GM19328 (cell line): ENCODE results near the gene CATSPER1.

Experiments used
- ATAC-seq: cut with Tn5 transposase; IDR thresholded peaks from one replicate; pipeline ENCODE4 v1.9.1; 2021; ENCODE audit warnings: mild to moderate bottlenecking, moderate library complexity; ENCODE audit not compliant: unreplicated experiment

The CATSPER1 gene

GRCh38 chr11:66003291-66003690, 23.0 kb downstream of the CATSPER1 start:
- no peak for ATAC-seq

- ATAC-seq: peak; percentile 45
Measured at GRCh38 chr11:66002648-66003225, 23.5 kb downstream of the CATSPER1 start.

GRCh38 chr11:66001942-66002647, 24.2 kb downstream of the CATSPER1 start, which contains the start of the genes BANF1 and EIF1AD:
Gene BANF1 (plus strand): TSS chr11:66002503. CDS start chr11:66003251, 748 bp downstream.
Gene EIF1AD (minus strand): TSS chr11:66002157. CDS start chr11:66000389, 1,768 bp downstream.
- peak; percentile 64 for ATAC-seq

GRCh38 chr11:65997286-65997685, 29.0 kb downstream of the CATSPER1 start:
- no peak for ATAC-seq

- no peak for ATAC-seq
Measured at GRCh38 chr11:65992056-65992455, 34.2 kb downstream of the CATSPER1 start.

GRCh38 chr11:65988791-65989592, 37.3 kb downstream of the CATSPER1 start:
- ATAC-seq: peak; percentile 87

GRCh38 chr11:65987336-65987735, 38.9 kb downstream of the CATSPER1 start:
- no peak for ATAC-seq

GRCh38 chr11:65983589-65983987, 42.7 kb downstream of the CATSPER1 start:
- ATAC-seq: no peak

- no peak for ATAC-seq
Measured at GRCh38 chr11:65982824-65983588, 43.3 kb downstream of the CATSPER1 start.

GRCh38 chr11:65981972-65982823, 44.1 kb downstream of the CATSPER1 start:
- no peak for ATAC-seq

- ATAC-seq: no peak
Measured at GRCh38 chr11:65981101-65981740, 45.1 kb downstream of the CATSPER1 start.

GRCh38 chr11:65979261-65979759, 47.0 kb downstream of the CATSPER1 start:
- ATAC-seq: no peak

- no peak for ATAC-seq
Measured at GRCh38 chr11:65978391-65979238, 47.7 kb downstream of the CATSPER1 start.

- no peak for ATAC-seq
Measured at GRCh38 chr11:65977621-65978390, 48.5 kb downstream of the CATSPER1 start.

GRCh38 chr11:65976216-65977176, 49.8 kb downstream of the CATSPER1 start:
- ATAC-seq: no peak

GRCh38 chr11:65975771-65976170, 50.5 kb downstream of the CATSPER1 start:
- no peak for ATAC-seq
